SK-N-SH (cell line): ENCODE measurements around the gene RARS1. TPM values are rescaled to one million over a fixed set of nuclear protein-coding genes. Genes with fewer than 3 reads are reported as not detected.

Source experiments
- CTCF ChIA-PET: fragments of 300-600, 350-600 bp; formaldehyde crosslinking; extraction: SDS; loops from one replicate; lab custom pipeline; 2021; lab: Yijun Ruan, JAX
- POLR2A ChIA-PET: fragments of 350-600 bp; sonication (Branson Sonifier 250); formaldehyde crosslinking; extraction: SDS; loops from one replicate; lab custom pipeline; 2020; ENCODE audit warnings: antibody characterized with exemption, inconsistent platforms; lab: Yijun Ruan, JAX
- DNase-seq: peaks from one replicate; pipeline ENCODE4 v3.0.0; 2012
- H2AFZ ChIP-seq: fragments of 200-600 bp; sonication (generic); 2 replicates; pipeline ENCODE4 v1.8.1; 2016; ENCODE audit warnings: antibody characterized with exemption, mild to moderate bottlenecking, low read depth
- H3F3A ChIP-seq: fragments of 200-600 bp; sonication (generic); replicated peaks from 2 replicates; pipeline ENCODE3; 2016; ENCODE audit warnings: antibody characterized with exemption, mild to moderate bottlenecking; ENCODE audit not compliant: insufficient read depth
- H3K27ac ChIP-seq, 2 experiments: fragments of 200-500 bp in 1 of 2; fragments of 200-600 bp in 1 of 2; sonication (Bioruptor generic) in 1 of 2; sonication (generic), shearing (Covaris generic) in 1 of 2; 2 replicates each; pipeline versions ENCODE4 v1.5.1 to v1.6.1; 2014 to 2016; ENCODE audit warnings: low read depth in 2 of 2, inconsistent platforms in 1 of 2, low read length in 1 of 2, mild to moderate bottlenecking in 1 of 2, mixed read lengths in 1 of 2
- H3K27me3 ChIP-seq: fragments of 200-600 bp; sonication (generic), shearing (Covaris generic); 2 replicates; pipeline ENCODE4 v1.6.1; 2016; ENCODE audit warnings: mixed run types; ENCODE audit not compliant: insufficient read depth
- H3K36me3 ChIP-seq, 2 experiments: fragments of 200-500 bp in 1 of 2; fragments of 200-600 bp in 1 of 2; sonication (Bioruptor generic) in 1 of 2; sonication (generic) in 1 of 2; replicated peaks in 1 of 2; 2 replicates each; pipeline versions ENCODE3 to v1.5.1; 2014 to 2016; ENCODE audit warnings: low read length in 1 of 2, mild to moderate bottlenecking in 1 of 2; ENCODE audit not compliant: insufficient read depth in 2 of 2, control insufficient read depth in 1 of 2
- H3K4me1 ChIP-seq, 2 experiments: fragments of 200-500 bp in 1 of 2; fragments of 200-600 bp in 1 of 2; sonication (Bioruptor generic) in 1 of 2; sonication (generic), shearing (Covaris generic) in 1 of 2; 2 replicates each; pipeline versions ENCODE4 v1.5.1 to v1.6.1; 2014 to 2016; ENCODE audit warnings: low read depth in 1 of 2, low read length in 1 of 2, mixed run types in 1 of 2; ENCODE audit not compliant: insufficient read depth in 2 of 2, control insufficient read depth in 1 of 2
- H3K4me2 ChIP-seq: fragments of 200-600 bp; sonication (generic), shearing (Covaris generic); 2 replicates; pipeline ENCODE4 v1.6.1; 2017; ENCODE audit warnings: mixed run types
- H3K4me3 ChIP-seq, 2 experiments: fragments of 200-500 bp in 1 of 2; fragments of 200-600 bp in 1 of 2; sonication (Bioruptor generic) in 1 of 2; sonication (generic), shearing (Covaris generic) in 1 of 2; 2 replicates each; pipeline versions ENCODE4 v1.5.1 to v1.8.1; 2014 to 2016; ENCODE audit warnings: low read depth in 2 of 2, inconsistent platforms in 1 of 2, low read length in 1 of 2, mild to moderate bottlenecking in 1 of 2, mixed read lengths in 1 of 2, moderate library complexity in 1 of 2
- H3K79me2 ChIP-seq: fragments of 200-600 bp; sonication (generic); 2 replicates; pipeline ENCODE4 v1.8.1; 2017; ENCODE audit warnings: mild to moderate bottlenecking; ENCODE audit not compliant: insufficient read depth
- H3K9ac ChIP-seq: fragments of 200-600 bp; sonication (generic); 2 replicates; pipeline ENCODE4 v1.6.1; 2017; ENCODE audit warnings: mixed run types
- H3K9me2 ChIP-seq: fragments of 200-600 bp; sonication (generic); 2 replicates; pipeline ENCODE4 v1.6.1; 2017; ENCODE audit warnings: mixed run types
- H3K9me3 ChIP-seq: fragments of 200-600 bp; sonication (generic); 2 replicates; pipeline ENCODE4 v1.6.1; 2017; ENCODE audit warnings: mixed run types, mild to moderate bottlenecking, moderate library complexity
- H4K20me1 ChIP-seq: fragments of 200-600 bp; sonication (generic); 2 replicates; pipeline ENCODE4 v1.6.1; 2017; ENCODE audit warnings: mild to moderate bottlenecking, mixed run types; ENCODE audit not compliant: insufficient read depth
- CHD2 ChIP-seq: fragments of 150-350 bp; IDR thresholded peaks from 2 replicates; pipeline ENCODE4 v1.6.1; 2018; ENCODE audit warnings: low read length; ENCODE audit not compliant: partially characterized antibody
- CTCF ChIP-seq: fragments of 200-600 bp; sonication (generic); IDR thresholded peaks from 2 replicates; pipeline ENCODE4 v1.6.1; 2017; ENCODE audit warnings: antibody characterized with exemption, mild to moderate bottlenecking, moderate library complexity
- FOSL2 ChIP-seq: IDR thresholded peaks from 2 replicates; pipeline ENCODE4 v1.4.0; 2012; ENCODE audit warnings: low read depth, mild to moderate bottlenecking, moderate library complexity, borderline replicate concordance
- FOXJ3 ChIP-seq: sonication (generic); formaldehyde crosslinking; IDR thresholded peaks from 2 replicates; pipeline ENCODE4 v1.5.1; 2020; ENCODE audit warnings: mild to moderate bottlenecking, missing genetic modification reagents
- FOXM1 ChIP-seq: IDR thresholded peaks from 2 replicates; pipeline ENCODE4 v1.4.0; 2012; ENCODE audit warnings: low read depth, mild to moderate bottlenecking
- GABPA ChIP-seq: IDR thresholded peaks from 2 replicates; pipeline ENCODE4 v1.4.0; 2012; ENCODE audit warnings: low read depth, mild to moderate bottlenecking
- IRF3 ChIP-seq: fragments of 150-350 bp; IDR thresholded peaks from 2 replicates; pipeline ENCODE4 v1.6.1; 2016; ENCODE audit warnings: mild to moderate bottlenecking, low read depth, low read length
- JUND ChIP-seq: IDR thresholded peaks from 2 replicates; pipeline ENCODE4 v1.4.0; 2012
- MXI1 ChIP-seq: IDR thresholded peaks from 2 replicates; pipeline ENCODE4 v1.6.1; 2012; ENCODE audit warnings: mild to moderate bottlenecking, low read depth, low read length, improper control_type of control experiment
- PBX3 ChIP-seq: IDR thresholded peaks from 2 replicates; pipeline ENCODE4; 2012
- REST ChIP-seq: IDR thresholded peaks from 2 replicates; pipeline ENCODE4 v1.6.1; 2012; ENCODE audit warnings: mild to moderate bottlenecking, low read depth, low read length, moderate library complexity
- RFX5 ChIP-seq: IDR thresholded peaks from 2 replicates; pipeline ENCODE4 v1.6.1; 2012; ENCODE audit warnings: mild to moderate bottlenecking, improper control_type of control experiment, low read length
- SMC3 ChIP-seq: IDR thresholded peaks from 2 replicates; pipeline ENCODE4 v1.6.1; 2012; ENCODE audit warnings: low read depth, low read length, improper control_type of control experiment
- TAF1 ChIP-seq: IDR thresholded peaks from 2 replicates; pipeline ENCODE4 v1.6.1; 2012; ENCODE audit warnings: low read depth, mild to moderate bottlenecking, low read length, moderate library complexity, borderline replicate concordance
- TEAD4 ChIP-seq: IDR thresholded peaks from 2 replicates; pipeline ENCODE4 v1.4.0; 2012; ENCODE audit warnings: mild to moderate bottlenecking, borderline replicate concordance; ENCODE audit not compliant: insufficient read depth
- YY1 ChIP-seq: IDR thresholded peaks from 2 replicates; pipeline ENCODE4 v1.4.0; 2012; ENCODE audit warnings: low read depth, mild to moderate bottlenecking
- WGBS: methylation state at CpG from one replicate; pipeline ENCODE4 v1.1.6; 2017; ENCODE audit warnings: low lambda C conversion rate; 5-methylcytosine and 5-hydroxymethylcytosine counted together
- polyA plus RNA-seq, 3 experiments: library from polyadenylated mRNA; depleted of rRNA; stranded (reverse); fragments of >200 nt; gene quantifications; 2 replicates each; pipeline ENCODE4 v1.2.3, GENCODE V29; 2012

RARS1 gene
- polyA plus RNA-seq, 1 of the 3 experiments (the other 2 are of a cell fraction): 53.5 TPM

GRCh38 chr5:168455201-168455600, 31.1 kb upstream of the RARS1 start:
- no peaks in the 10 kb centered on the region for H3K79me2 ChIP-seq
- CTCF ChIA-PET: no interaction called here
- no peak overlapping the region for H3K9ac ChIP-seq
- no peak overlapping the region for H3K4me2 ChIP-seq
- H3K27ac ChIP-seq: no peak overlapping the region
- no peak overlapping the region for H2AFZ ChIP-seq
- no peaks in the 10 kb centered on the region for H3K9me3 ChIP-seq
- no peaks in the 10 kb centered on the region for H4K20me1 ChIP-seq
- H3K9me2 ChIP-seq: no peaks in the 10 kb centered on the region
- TF ChIP-seq FOXJ3 (CRISPR knock-in tag): no peak
- DNase-seq: no peak
- 96% methylated on average over 12 of the region's 12 CpGs for WGBS
- H3K4me1 ChIP-seq: no peaks in the 10 kb centered on the region
- no peak overlapping the region for H3K4me3 ChIP-seq
- H3K27me3 ChIP-seq: no peaks in the 10 kb centered on the region
- H3K36me3 ChIP-seq: peaks cover 22 to 24% of the 10 kb centered on the region in 2 experiments
- H3F3A ChIP-seq: no peaks in the 10 kb centered on the region
- POLR2A ChIA-PET: no interaction called here

GRCh38 chr5:168457542-168457941, 28.7 kb upstream of the RARS1 start:
- Histone ChIP-seq H3K4me3 (no peak overlapping the region), H3K4me2 (no peak overlapping the region), H2AFZ (no peak overlapping the region), H3K9me3 (no peaks in the 10 kb centered on the region), H3K27ac (no peak overlapping the region), H3K4me1 (no peaks in the 10 kb centered on the region), H3K27me3 (no peaks in the 10 kb centered on the region), H4K20me1 (no peaks in the 10 kb centered on the region), H3K9ac (no peak overlapping the region), H3F3A (no peaks in the 10 kb centered on the region), H3K79me2 (no peaks in the 10 kb centered on the region), H3K36me3 (peaks cover 24 to 30% of the 10 kb centered on the region in 2 experiments), H3K9me2 (no peaks in the 10 kb centered on the region)
- ChIA-PET CTCF (no interaction called here), POLR2A (no interaction called here)
- no CpG with 5 or more reads among the region's 3 CpGs for WGBS
- DNase-seq: no peak
- TF ChIP-seq MXI1 (no peak), FOXM1 (no peak), TAF1 (no peak), CTCF (no peak), IRF3 (no peak), PBX3 (no peak)

GRCh38 chr5:168460606-168461005, 25.7 kb upstream of the RARS1 start:
- POLR2A ChIA-PET: no interaction called here
- H3F3A ChIP-seq: no peaks in the 10 kb centered on the region
- peaks cover 24 to 38% of the 10 kb centered on the region in 2 experiments for H3K36me3 ChIP-seq
- WGBS: 94% methylated on average over 9 of the region's 9 CpGs
- H4K20me1 ChIP-seq: no peaks in the 10 kb centered on the region
- no peak overlapping the region for H2AFZ ChIP-seq
- no peaks in the 10 kb centered on the region for H3K9me2 ChIP-seq
- no peaks in the 10 kb centered on the region for H3K4me1 ChIP-seq
- no peak overlapping the region for H3K4me3 ChIP-seq
- no peak overlapping the region for H3K4me2 ChIP-seq
- H3K27ac ChIP-seq: no peak overlapping the region
- no peak overlapping the region for H3K9ac ChIP-seq
- no peaks in the 10 kb centered on the region for H3K27me3 ChIP-seq
- no peaks in the 10 kb centered on the region for H3K9me3 ChIP-seq
- no peaks in the 10 kb centered on the region for H3K79me2 ChIP-seq
- DNase-seq: no peak
- CTCF ChIA-PET: interaction anchor here (1.3 kb wide), 1 partner anchor 25 kb away, joined by 5 read pairs; no protein-coding TSS in a partner anchor
- TF ChIP-seq YY1 (no peak), REST (no peak), GABPA (no peak), TAF1 (no peak), SMC3 (no peak), CHD2 (no peak), JUND (no peak), RFX5 (no peak), FOSL2 (no peak), TEAD4 (no peak)
